GM12891 (cell line): ENCODE results near the gene CHCHD6.

Source experiments
- DNase-seq: peaks from one replicate; pipeline ENCODE4 v3.0.0; 2011; ENCODE audit warnings: low spot score; ENCODE audit not compliant: insufficient read length
- FAIRE-seq: peaks from 2 replicates; lab custom pipeline; 2011; peaks lifted over from hg19 to GRCh38; lab: Jason Lieb, UNC
- PAX5 ChIP-seq: IDR thresholded peaks from 2 replicates; pipeline ENCODE4 v1.6.1; 2011; ENCODE audit warnings: low read length, moderate library complexity, mild to moderate bottlenecking; ENCODE audit not compliant: insufficient read depth, severe bottlenecking
- POLR2A ChIP-seq: IDR thresholded peaks from 2 replicates; pipeline ENCODE4 v1.6.1; 2011; ENCODE audit warnings: low read depth, low read length, control low read depth
- POLR2AphosphoS5 ChIP-seq: IDR thresholded peaks from 2 replicates; pipeline ENCODE4 v1.6.1; 2011; ENCODE audit warnings: low read depth, low read length, control low read depth
- POU2F2 ChIP-seq: IDR thresholded peaks from 2 replicates; pipeline ENCODE4 v1.6.1; 2011; ENCODE audit warnings: low read depth, mild to moderate bottlenecking, control low read depth, low read length, moderate library complexity
- SPI1 ChIP-seq: IDR thresholded peaks from 2 replicates; pipeline ENCODE4 v1.6.1; 2011; ENCODE audit warnings: low read depth, low read length, control low read depth
- TAF1 ChIP-seq: IDR thresholded peaks from 2 replicates; pipeline ENCODE4 v1.6.1; 2011; ENCODE audit warnings: low read depth, low read length, control low read depth

The CHCHD6 gene

GRCh38 chr3:126816986-126817777 lies 113.1 kb downstream of the CHCHD6 start:
- DNase-seq = no peak
- no peak for TF ChIP-seq SPI1
- no peak for TF ChIP-seq POLR2AphosphoS5
- TF ChIP-seq PAX5 = no peak
- no peak for TF ChIP-seq TAF1
- no peak for TF ChIP-seq POLR2A
- TF ChIP-seq POU2F2 = no peak
- FAIRE-seq = no peak

GRCh38 chr3:126817781-126818180 lies 113.7 kb downstream of the CHCHD6 start:
- FAIRE-seq (no peak), DNase-seq (no peak)
- no peak for TF ChIP-seq TAF1
- TF ChIP-seq PAX5 = no peak
- TF ChIP-seq POLR2A = no peak
- TF ChIP-seq POLR2AphosphoS5 = no peak
- TF ChIP-seq POU2F2 = no peak
- no peak for TF ChIP-seq SPI1

- no peak for FAIRE-seq
- DNase-seq = no peak
- TF ChIP-seq POU2F2 (no peak), PAX5 (no peak), SPI1 (no peak)
Measured at GRCh38 chr3:126818400-126819095, 114.5 kb downstream of the CHCHD6 start.

GRCh38 chr3:126826693-126827092 lies 122.7 kb downstream of the CHCHD6 start:
- TF ChIP-seq POLR2AphosphoS5 (no peak), POU2F2 (no peak), TAF1 (no peak), PAX5 (no peak), POLR2A (no peak), SPI1 (no peak)
- DNase-seq (no peak), FAIRE-seq (no peak)

GRCh38 chr3:126827121-126827520 lies 123.1 kb downstream of the CHCHD6 start:
- DNase-seq = no peak
- TF ChIP-seq TAF1 (no peak), SPI1 (no peak), POLR2A (no peak), POU2F2 (no peak), POLR2AphosphoS5 (no peak), PAX5 (no peak)
- FAIRE-seq = no peak

- no peak for DNase-seq
- TF ChIP-seq SPI1 (no peak), PAX5 (no peak), POLR2AphosphoS5 (no peak), POLR2A (no peak), POU2F2 (no peak), TAF1 (no peak)
- FAIRE-seq = no peak
Measured at GRCh38 chr3:126828306-126828705, 124.3 kb downstream of the CHCHD6 start.

GRCh38 chr3:126832933-126833332 lies 128.9 kb downstream of the CHCHD6 start:
- no peak for FAIRE-seq
- TF ChIP-seq POLR2A (no peak), POLR2AphosphoS5 (no peak), PAX5 (no peak), POU2F2 (no peak), SPI1 (no peak), TAF1 (no peak)
- DNase-seq = no peak

- DNase-seq (no peak), FAIRE-seq (no peak)
- TF ChIP-seq POLR2A (no peak), PAX5 (no peak), TAF1 (no peak), POLR2AphosphoS5 (no peak), POU2F2 (no peak), SPI1 (no peak)
Measured at GRCh38 chr3:126834596-126835471, 130.8 kb downstream of the CHCHD6 start.

GRCh38 chr3:126835472-126836219 lies 131.6 kb downstream of the CHCHD6 start:
- no peak for DNase-seq
- TF ChIP-seq SPI1 (no peak), PAX5 (no peak), POU2F2 (no peak), TAF1 (no peak), POLR2AphosphoS5 (no peak), POLR2A (no peak)
- no peak for FAIRE-seq
